IPS-11a (cell line): ENCODE data around the gene RAP2A.

Experiments
- H3K4me3 ChIP-seq: one replicate; pipeline ENCODE4 v1.5.1; 2013; ENCODE audit warnings: low read depth, low read length, control low read depth

The RAP2A gene

GRCh38 chr13:97433727-97434396, at the start of gene RAP2A:
RAP2A (plus strand) TSS chr13:97434169; CDS start chr13:97434471, 302 bp downstream.
- peak within 1 kb of the TSS; percentile 92 for H3K4me3 ChIP-seq

- H3K4me3 ChIP-seq = no peak overlapping the region
Measured at GRCh38 chr13:97384371-97384770, 49.6 kb upstream of the RAP2A start.

GRCh38 chr13:97385146-97385545, 48.8 kb upstream of the RAP2A start:
- no peak overlapping the region for H3K4me3 ChIP-seq

- H3K4me3 ChIP-seq = no peak overlapping the region
Measured at GRCh38 chr13:97385854-97386253, 48.1 kb upstream of the RAP2A start.

DNA sequence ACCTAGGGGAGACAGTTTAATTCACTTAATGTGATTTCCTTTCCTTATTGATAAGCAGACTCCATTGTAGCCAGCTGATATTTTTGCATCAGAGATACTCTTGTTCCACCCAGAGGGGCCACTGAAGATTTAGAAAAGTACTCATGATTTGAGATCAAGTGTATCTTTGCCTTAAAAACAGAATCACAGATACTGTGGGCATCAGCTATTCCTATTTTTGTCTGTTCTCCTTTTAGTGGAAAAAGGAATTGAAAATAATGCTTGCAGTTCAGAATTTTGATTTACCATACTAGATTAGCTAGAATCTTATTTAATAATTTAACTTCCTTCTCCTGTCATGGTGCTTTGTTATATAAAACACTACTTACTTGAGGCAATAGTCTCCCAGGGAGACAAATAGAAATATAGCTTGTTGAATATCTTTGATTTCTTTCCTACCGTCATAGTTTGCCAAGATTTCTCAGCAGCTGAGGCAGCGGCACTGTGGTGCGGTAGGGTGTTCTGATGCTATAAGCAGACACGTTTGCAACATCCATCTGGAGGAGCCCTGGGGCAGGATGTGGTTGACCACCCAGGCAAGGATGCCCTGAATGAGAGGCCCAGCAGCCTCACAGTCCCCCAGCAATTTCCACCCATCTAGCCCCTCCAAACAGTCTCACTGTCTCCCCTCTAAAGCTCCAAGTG, 47.0 kb upstream of the RAP2A start:
- no peak overlapping the region for H3K4me3 ChIP-seq

- H3K4me3 ChIP-seq = no peak overlapping the region
Measured at GRCh38 chr13:97387485-97387839, 46.5 kb upstream of the RAP2A start.

DNA sequence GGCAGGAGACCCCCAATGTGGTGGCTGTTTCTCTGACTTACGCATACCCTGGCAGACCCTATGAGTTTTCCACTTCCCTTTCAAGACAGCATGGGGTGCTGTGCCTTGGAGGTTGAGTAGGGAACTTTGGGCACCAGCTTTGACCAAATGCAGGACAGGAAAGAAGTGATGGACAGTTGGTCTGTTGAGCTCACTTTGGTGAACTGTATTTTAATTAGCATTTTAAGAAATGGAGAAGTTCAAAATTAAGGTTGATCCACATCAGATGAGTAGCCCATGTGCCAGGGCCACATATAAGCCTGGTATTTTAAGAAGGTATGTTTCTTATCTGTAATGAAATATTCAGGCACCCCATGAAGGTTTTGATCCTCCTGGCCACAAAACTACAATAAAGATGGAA, 46.1 kb upstream of the RAP2A start:
- no peak overlapping the region for H3K4me3 ChIP-seq

DNA sequence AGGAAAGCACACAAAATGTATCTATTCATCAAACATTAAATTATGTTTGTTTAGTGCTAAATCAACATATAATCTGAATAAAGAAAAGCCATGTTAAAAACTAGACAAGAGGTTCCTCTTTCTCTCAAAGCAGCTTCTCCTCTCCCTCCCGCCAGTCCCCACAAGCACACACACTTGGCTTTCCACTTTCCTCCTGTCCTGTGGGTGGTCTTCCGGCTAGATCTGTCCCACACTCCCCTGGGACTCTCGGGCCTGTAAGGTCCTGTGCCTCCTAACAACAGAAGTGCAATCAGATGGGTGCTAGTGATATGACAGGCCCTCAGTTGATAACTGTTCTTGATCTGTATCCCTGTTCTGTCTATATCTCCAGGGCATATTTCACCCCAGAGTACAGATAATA, 45.6 kb upstream of the RAP2A start:
- H3K4me3 ChIP-seq = no peak overlapping the region

DNA sequence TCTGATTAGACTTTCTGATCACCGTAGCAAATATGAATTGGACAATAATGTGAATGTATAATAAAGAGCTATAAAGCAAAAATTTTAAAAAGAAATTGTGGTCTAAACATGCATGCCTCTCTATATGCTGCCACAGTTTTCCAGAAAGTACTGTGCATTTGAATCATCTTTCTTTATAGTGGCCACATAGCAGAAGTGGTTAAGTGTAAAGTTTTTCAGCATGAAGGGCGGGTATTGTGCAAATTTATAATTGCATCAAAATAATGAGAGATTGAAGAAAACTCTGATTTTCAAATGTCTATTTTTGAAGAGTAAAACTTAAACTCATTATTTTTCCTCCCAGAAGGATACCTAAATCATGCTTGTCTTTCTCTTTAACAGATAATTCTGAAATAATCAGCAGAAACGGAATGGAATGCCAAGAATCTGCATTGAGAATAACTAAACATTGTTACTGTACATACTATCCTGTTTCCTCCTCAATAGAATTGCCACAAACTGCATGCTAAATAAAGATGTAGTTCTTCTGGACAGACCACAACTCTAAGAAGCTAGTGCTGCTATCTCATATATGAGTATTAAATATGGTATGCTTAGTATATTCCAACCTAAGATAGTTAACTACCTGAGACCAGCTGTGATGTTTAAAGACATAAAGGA, 42.9 kb upstream of the RAP2A start:
- no peak overlapping the region for H3K4me3 ChIP-seq

DNA sequence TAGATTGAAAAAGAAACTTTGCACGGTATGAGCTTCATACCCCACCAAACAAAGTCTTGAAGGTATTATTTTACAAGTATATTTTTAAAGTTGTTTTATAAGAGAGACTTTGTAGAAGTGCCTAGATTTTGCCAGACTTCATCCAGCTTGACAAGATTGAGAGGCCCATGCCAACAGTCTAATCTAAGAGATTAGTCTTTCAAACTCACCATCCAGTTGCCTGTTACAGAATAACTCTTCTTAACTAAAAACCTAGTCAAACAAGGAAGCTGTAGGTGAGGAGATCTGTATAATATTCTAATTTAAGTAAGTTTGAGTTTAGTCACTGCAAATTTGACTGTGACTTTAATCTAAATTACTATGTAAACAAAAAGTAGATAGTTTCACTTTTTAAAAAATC, 41.9 kb upstream of the RAP2A start:
- H3K4me3 ChIP-seq = no peak overlapping the region

- no peak overlapping the region for H3K4me3 ChIP-seq
Measured at GRCh38 chr13:97394542-97394941, 39.4 kb upstream of the RAP2A start.

GRCh38 chr13:97395447-97396136, 38.4 kb upstream of the RAP2A start:
- no peak overlapping the region for H3K4me3 ChIP-seq

DNA sequence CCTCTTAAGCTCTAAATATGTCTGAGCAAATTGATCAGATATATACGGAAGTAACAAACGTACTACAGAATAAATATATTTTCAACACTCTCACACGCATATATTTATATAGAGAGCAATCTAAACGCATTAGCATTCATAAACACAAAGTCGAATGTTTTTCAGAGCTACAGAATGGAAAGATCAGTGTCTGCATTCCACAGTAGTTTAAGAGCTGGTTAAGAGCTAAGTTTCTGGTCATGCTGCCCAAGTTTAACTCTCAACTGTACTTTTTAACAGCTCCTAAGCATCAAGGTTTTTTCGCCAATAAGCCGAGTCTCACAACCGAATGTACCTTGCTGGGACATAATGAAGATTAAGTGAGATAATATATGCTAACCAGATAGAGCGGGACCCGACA, 36.7 kb upstream of the RAP2A start:
- no peak overlapping the region for H3K4me3 ChIP-seq

DNA sequence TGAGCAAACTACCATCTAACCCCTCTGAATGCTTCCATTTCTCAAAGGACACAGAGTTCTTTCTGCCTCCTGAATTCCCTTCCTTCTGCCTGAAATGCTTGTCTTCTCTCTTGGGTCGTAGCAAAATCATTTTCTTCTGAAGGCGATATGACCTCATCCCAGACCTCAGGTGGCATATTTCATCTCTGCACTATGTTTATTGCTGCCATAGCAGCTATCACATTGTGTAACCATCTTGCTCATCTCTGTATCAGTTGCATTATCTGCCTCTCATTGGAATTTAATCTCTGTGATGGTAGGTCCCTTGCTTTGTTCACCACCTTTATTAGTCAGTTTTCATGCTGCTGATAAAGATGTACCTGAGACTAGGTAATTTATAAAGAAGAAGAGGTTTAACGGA, 32.5 kb upstream of the RAP2A start:
- H3K4me3 ChIP-seq = no peak overlapping the region

- H3K4me3 ChIP-seq = no peak overlapping the region
Measured at GRCh38 chr13:97403893-97404750, 29.8 kb upstream of the RAP2A start.

DNA sequence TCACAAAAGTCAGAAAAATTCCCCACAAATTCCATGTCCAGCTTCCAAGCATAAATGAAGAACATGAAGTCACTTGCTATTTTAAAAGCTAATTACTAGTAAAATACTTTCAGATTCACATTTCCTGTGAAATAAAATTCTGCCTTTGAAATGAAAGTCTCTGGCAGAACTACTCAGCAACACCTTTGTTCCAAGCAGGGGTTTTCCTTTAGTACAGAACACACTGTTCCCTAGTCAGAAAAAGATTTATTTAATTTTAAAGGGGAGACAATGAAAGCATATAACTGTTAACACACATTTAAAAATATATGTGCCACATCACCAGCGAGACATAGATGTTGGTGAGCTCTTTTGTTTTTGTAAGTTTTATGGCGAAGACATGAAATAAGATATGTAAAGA, 26.4 kb upstream of the RAP2A start:
- H3K4me3 ChIP-seq = no peak overlapping the region

DNA sequence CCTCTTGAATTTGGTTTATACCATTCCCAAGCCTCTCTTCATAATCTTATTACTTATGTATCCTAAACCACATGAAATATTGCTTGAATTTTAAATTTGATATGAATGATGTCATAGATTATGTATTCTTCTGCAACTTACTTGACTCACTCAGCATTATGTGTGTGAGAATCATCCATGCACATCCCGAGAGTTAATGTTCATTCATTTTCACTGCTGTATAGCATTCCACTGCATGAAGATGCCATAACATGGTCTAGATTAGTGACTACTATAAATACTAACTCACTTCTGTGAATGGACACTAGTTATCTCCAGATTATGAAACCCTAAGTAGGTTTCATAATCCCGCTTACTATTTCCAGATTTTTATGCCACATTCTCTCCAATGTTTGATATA, 25.0 kb upstream of the RAP2A start:
- no peak overlapping the region for H3K4me3 ChIP-seq

DNA sequence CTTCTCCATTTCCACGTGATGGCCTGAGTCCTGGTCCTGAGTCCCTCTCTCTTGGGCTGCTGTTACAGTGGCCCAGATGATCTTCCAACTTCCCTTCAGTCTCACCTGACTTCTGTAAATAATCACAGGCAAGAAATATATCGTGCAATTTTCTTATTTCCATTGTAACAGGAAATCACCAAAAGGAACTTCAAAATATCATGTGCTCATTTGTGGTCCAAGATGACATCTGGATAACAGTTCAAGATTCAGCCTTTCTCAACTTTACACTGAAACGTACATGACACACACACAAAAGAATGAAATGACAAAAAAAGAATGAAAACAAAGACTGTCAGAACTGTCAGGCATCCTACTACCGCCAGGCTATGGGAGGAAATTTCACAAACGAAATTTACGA, 22.0 kb upstream of the RAP2A start:
- no peak overlapping the region for H3K4me3 ChIP-seq

DNA sequence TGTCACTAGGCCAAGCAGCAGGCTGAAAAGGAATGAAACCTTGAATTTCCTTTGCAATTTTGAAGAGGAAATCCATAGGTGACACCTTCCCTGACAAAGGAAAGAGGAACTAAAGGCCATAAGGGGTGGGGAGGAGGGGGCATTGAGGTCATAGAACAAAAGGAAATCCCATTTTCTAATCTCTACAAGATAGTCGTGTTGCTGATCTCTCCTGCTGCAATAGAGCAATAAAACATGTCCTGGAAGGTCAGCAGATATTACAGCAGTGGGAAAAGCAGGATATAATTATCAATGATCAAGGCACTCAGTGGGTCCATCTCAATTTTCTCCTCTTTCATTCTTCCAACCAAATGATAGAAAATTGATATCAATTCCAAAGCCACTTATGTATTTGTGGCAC, 20.3 kb upstream of the RAP2A start:
- no peak overlapping the region for H3K4me3 ChIP-seq

- H3K4me3 ChIP-seq = no peak overlapping the region
Measured at GRCh38 chr13:97414392-97414791, 19.6 kb upstream of the RAP2A start.

DNA sequence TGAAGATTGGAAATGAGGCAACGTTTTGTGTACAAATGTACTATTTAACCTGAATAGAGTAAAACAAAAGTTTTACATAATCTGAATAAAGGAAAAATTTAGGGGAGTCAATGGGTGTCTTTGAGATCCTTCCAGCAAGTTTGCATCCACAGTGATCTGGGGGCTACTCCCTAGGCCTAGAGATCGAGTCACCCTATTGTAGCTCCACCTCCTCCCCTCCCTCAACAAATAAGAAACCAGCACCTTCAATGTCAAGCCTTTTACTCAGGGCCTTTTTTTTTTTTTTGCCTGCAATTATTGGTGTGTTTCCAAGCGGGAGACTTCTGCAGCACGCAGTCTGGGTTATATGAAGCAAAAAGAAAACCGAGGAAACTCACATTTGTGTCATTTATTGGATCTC, 16.3 kb upstream of the RAP2A start:
- no peak overlapping the region for H3K4me3 ChIP-seq
